Fibroblast of lung (primary cell): ENCODE measurements around the gene INSR. TPM values are rescaled to one million over a fixed set of nuclear protein-coding genes. Genes with fewer than 3 reads are reported as not detected.

Experiments
- DNase-seq, 2 donors: peaks; one replicate each; pipeline versions ENCODE4 v3.0.0 to v3.0.0-alpha.2; 2010; ENCODE audit warnings: low read depth in 2 of 2
- H2AFZ ChIP-seq: 2 replicates; pipeline ENCODE4 v1.5.1; 2012; ENCODE audit warnings: low read length, control low read depth, inconsistent platforms
- H3K27ac ChIP-seq: 2 replicates; pipeline ENCODE4 v1.5.1; 2011; ENCODE audit warnings: low read length, control low read depth; ENCODE audit not compliant: insufficient read depth
- H3K27me3 ChIP-seq: 2 replicates; pipeline ENCODE4 v1.5.1; 2011; ENCODE audit warnings: mild to moderate bottlenecking, low read length; ENCODE audit not compliant: control insufficient read depth, insufficient read depth
- H3K36me3 ChIP-seq: 2 replicates; pipeline ENCODE4 v1.5.1; 2011; ENCODE audit warnings: low read length; ENCODE audit not compliant: control insufficient read depth, insufficient read depth
- H3K4me1 ChIP-seq: 2 replicates; pipeline ENCODE4 v1.5.1; 2011; ENCODE audit warnings: low read length; ENCODE audit not compliant: control insufficient read depth, insufficient read depth; ENCODE audit errors: extremely low read depth
- H3K4me2 ChIP-seq: 2 replicates; pipeline ENCODE4 v1.5.1; 2011; ENCODE audit warnings: low read length, control low read depth; ENCODE audit not compliant: insufficient read depth; ENCODE audit errors: extremely low read depth
- H3K4me3 ChIP-seq, 4 experiments: fragments of 200-600 bp in 1 of 4; sonication (generic) in 1 of 4; replicated peaks in 1 of 4; 2 replicates each; pipeline ENCODE4 v1.5.1; 2011 to 2016; ENCODE audit warnings: low read length in 4 of 4, low read depth in 3 of 4, mild to moderate bottlenecking in 3 of 4, control low read depth in 2 of 4, inconsistent platforms in 1 of 4, mixed read lengths in 1 of 4; ENCODE audit not compliant: insufficient read depth in 1 of 4; ENCODE audit errors: control extremely low read depth in 1 of 4
- H3K79me2 ChIP-seq: 2 replicates; pipeline ENCODE4 v1.5.1; 2012; ENCODE audit warnings: mild to moderate bottlenecking, low read length, inconsistent platforms; ENCODE audit not compliant: control insufficient read depth, insufficient read depth
- H3K9ac ChIP-seq: 2 replicates; pipeline ENCODE4 v1.5.1; 2011; ENCODE audit warnings: mild to moderate bottlenecking, low read length, control low read depth; ENCODE audit not compliant: insufficient read depth
- H3K9me3 ChIP-seq: 2 replicates; pipeline ENCODE4 v1.5.1; 2012; ENCODE audit warnings: low read depth, low read length; ENCODE audit not compliant: control insufficient read depth, insufficient read depth
- H4K20me1 ChIP-seq: 2 replicates; pipeline ENCODE4 v1.5.1; 2011; ENCODE audit warnings: low read length; ENCODE audit not compliant: control insufficient read depth, insufficient read depth; ENCODE audit errors: extremely low read depth
- EZH2 ChIP-seq: IDR thresholded peaks from 2 replicates; pipeline ENCODE4 v1.5.1; 2012; ENCODE audit warnings: low read length, control low read depth, mild to moderate bottlenecking; ENCODE audit errors: missing control alignments
- polyA plus RNA-seq, 2 donors: library from polyadenylated mRNA; depleted of rRNA in 1 of 2; stranded (reverse) in 1 of 2; unstranded in 1 of 2; fragments of >200 nt; gene quantifications; 2 replicates each; pipeline ENCODE4 v1.2.1, GENCODE V29; 2011 to 2012; ENCODE audit warnings: missing spikeins in 1 of 2
- total RNA-seq: library from RNA; depleted of rRNA; stranded (reverse); fragments of >200 nt; gene quantifications from 2 replicates; pipeline ENCODE4 v1.2.1, GENCODE V29; 2014
- TF ChIP-seq, protein P1 (sequence below), 2 donors: IDR thresholded peaks in 1 of 2; conservative IDR thresholded peaks in 1 of 2; 1 replicate in 1 of 2; 2 replicates in 1 of 2; pipeline ENCODE4 v1.5.1; 2011 to 2012; ENCODE audit warnings: low read length in 2 of 2, control low read depth in 1 of 2, inconsistent platforms in 1 of 2, low read depth in 1 of 2, mild to moderate bottlenecking in 1 of 2

INSR gene
- total and polyA plus RNA-seq, 2 donors (not counting 1 experiment from before 2014, with no cell fraction given) = 3.7 to 23.9 TPM

DNA sequence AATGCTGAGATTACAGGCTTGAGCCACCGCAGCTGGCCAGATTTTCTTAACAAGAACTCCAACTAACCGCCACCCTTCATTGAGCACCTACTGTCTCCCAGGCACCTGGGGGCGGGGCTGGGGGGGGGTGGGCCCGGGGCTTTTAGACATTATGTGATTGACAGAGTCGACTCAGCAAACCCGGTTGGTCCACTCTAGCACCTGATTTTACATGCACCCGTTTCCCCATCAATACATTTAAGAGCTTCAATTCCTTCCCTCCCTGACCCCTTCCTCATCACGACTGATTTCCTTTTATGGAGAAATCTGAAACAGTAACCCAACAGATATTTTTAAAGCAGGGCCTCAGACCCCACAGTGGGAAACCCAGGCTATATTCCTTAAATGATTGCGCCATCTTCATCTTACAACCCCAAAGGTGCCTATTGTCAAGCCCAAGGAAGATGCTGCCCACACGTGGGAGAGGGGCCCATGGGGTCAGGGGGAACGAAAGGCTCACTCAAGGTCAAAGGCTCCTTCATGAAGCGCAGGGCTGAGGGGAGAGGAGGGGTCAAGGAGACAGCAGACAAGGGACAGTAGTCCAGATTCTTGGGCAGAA, 1.8 kb downstream of the INSR start:
- Histone ChIP-seq H4K20me1 (no peaks in the 10 kb centered on the region), H3K27me3 (no peaks in the 10 kb centered on the region), H3K79me2 (no peaks in the 10 kb centered on the region), H3K36me3 (no peaks in the 10 kb centered on the region), H3K27ac (no peak overlapping the region), H3K4me3 (peak overlapping the region in 2 of 4 experiments; percentile 32 to 69), H3K9me3 (no peaks in the 10 kb centered on the region), H3K4me1 (no peaks in the 10 kb centered on the region), H2AFZ (no peak overlapping the region), H3K4me2 (no peak overlapping the region), H3K9ac (no peak overlapping the region)
- no peak for TF ChIP-seq EZH2
- TF ChIP-seq, protein P1, sequence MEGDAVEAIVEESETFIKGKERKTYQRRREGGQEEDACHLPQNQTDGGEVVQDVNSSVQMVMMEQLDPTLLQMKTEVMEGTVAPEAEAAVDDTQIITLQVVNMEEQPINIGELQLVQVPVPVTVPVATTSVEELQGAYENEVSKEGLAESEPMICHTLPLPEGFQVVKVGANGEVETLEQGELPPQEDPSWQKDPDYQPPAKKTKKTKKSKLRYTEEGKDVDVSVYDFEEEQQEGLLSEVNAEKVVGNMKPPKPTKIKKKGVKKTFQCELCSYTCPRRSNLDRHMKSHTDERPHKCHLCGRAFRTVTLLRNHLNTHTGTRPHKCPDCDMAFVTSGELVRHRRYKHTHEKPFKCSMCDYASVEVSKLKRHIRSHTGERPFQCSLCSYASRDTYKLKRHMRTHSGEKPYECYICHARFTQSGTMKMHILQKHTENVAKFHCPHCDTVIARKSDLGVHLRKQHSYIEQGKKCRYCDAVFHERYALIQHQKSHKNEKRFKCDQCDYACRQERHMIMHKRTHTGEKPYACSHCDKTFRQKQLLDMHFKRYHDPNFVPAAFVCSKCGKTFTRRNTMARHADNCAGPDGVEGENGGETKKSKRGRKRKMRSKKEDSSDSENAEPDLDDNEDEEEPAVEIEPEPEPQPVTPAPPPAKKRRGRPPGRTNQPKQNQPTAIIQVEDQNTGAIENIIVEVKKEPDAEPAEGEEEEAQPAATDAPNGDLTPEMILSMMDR (conservative IDR thresholded peaks at IDR 0.05 in 1 of 2, IDR thresholded peaks at IDR 0.05 in 1 of 2; ENCODE audit: low read depth in 1 of 2, low read length in 2 of 2) = no peak
- no peak for DNase-seq

DNA sequence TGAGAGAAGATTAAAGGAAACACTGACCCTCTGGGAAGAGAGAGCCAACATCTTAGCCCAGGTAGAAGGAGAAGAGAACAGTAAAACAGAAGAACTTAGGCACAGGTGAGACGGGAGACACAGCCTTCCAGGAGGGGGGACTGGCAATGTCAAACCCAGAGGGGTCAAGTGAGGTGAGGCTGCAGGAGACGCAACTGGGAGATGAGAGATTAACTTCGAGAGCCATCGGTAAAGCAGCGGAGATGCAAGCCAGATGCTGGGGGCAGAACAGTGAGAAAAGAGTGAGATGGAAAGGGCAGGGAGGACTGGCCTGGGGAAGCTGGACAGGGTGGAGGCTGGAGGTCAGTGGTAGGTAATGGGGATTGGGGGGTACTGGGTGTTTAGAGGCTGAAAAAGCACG, 5.2 kb downstream of the INSR start:
- H3K9ac ChIP-seq = no peak overlapping the region
- H3K4me1 ChIP-seq = no peaks in the 10 kb centered on the region
- H2AFZ ChIP-seq = no peak overlapping the region
- H3K4me2 ChIP-seq = no peak overlapping the region
- no peak for DNase-seq
- H3K27ac ChIP-seq = no peak overlapping the region
- no peaks in the 10 kb centered on the region for H3K36me3 ChIP-seq
- no peaks in the 10 kb centered on the region for H4K20me1 ChIP-seq
- H3K9me3 ChIP-seq = no peaks in the 10 kb centered on the region
- H3K4me3 ChIP-seq = no peak overlapping the region
- H3K79me2 ChIP-seq = no peaks in the 10 kb centered on the region
- H3K27me3 ChIP-seq = no peaks in the 10 kb centered on the region
- TF ChIP-seq, protein P1 (conservative IDR thresholded peaks at IDR 0.05 in 1 of 2, IDR thresholded peaks at IDR 0.05 in 1 of 2; ENCODE audit: low read depth in 1 of 2, low read length in 2 of 2) = no peak
- no peak for TF ChIP-seq EZH2

DNA sequence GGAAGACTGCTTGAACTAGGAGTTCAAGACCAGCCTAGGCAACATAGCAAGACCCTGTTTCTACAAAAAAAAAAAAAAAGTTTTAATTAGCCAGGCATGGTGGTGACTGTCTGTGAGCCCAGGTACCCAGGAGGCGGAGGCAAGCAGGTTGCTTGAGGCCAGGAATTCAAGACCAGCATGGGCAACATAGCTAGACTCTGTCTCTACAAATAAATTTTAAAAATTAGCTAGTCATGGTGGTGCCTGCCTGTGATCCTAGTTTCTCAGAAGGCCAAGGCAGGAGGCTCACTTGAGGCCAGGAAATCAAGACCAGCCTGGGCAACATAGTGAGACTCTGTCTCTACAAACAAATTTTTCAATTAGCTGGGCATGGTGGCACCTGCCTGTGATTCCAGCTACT, 6.1 kb downstream of the INSR start:
- Histone ChIP-seq H3K9ac (no peak overlapping the region), H3K4me3 (no peak overlapping the region), H3K27ac (no peak overlapping the region), H2AFZ (no peak overlapping the region), H3K9me3 (no peaks in the 10 kb centered on the region), H3K36me3 (no peaks in the 10 kb centered on the region), H3K27me3 (no peaks in the 10 kb centered on the region), H4K20me1 (no peaks in the 10 kb centered on the region), H3K79me2 (no peaks in the 10 kb centered on the region), H3K4me1 (no peaks in the 10 kb centered on the region), H3K4me2 (no peak overlapping the region)
- TF ChIP-seq, protein P1 (conservative IDR thresholded peaks at IDR 0.05 in 1 of 2, IDR thresholded peaks at IDR 0.05 in 1 of 2; ENCODE audit: low read depth in 1 of 2, low read length in 2 of 2) = no peak
- TF ChIP-seq EZH2 = no peak
- no peak for DNase-seq
